ENCODE results near the gene MORN1. TPM values are rescaled to one million over a fixed set of nuclear protein-coding genes. Genes with fewer than 3 reads are reported as not detected.

MORN1 gene
- total and polyA plus RNA-seq, 8 donors: 4.7 to 9.3 (median 5.3) TPM

DNA sequence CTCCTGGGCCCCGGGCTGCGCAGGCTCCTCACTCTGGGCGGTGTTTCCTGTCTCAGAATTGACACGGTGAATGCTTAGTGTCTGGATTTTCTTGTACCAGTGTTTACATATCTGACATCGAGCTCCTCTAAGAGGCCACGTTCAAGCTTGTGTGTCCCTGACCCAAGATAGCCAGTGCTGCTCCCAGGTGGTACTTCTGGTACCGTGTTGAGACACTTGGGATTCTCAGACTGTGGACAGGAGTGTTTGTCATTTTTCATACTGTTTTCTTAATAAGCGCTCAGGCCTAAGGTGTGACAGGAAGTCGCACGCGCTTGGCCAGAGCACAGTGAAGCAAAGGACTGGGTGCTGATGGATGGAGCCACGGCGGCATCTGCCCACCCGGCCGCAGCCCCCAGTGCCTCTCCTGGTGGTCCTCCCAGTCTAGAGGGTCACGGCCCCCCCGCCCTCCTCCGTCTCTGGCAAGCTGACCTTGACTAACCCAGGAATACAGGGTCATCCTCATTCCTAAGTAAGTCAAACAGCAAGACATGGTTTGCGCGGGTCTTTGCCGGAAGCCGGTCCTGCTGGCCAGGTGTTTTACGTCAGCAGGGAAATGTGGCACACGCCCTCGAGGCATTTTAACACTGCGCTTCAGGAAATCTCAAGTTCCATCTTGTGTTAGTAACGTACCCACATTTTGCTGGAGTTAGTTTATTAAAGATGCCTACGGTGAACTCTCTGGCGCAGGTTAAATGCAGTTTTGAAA, 13.0 kb upstream of the MORN1 start:
- TF ChIP-seq, protein P1, sequence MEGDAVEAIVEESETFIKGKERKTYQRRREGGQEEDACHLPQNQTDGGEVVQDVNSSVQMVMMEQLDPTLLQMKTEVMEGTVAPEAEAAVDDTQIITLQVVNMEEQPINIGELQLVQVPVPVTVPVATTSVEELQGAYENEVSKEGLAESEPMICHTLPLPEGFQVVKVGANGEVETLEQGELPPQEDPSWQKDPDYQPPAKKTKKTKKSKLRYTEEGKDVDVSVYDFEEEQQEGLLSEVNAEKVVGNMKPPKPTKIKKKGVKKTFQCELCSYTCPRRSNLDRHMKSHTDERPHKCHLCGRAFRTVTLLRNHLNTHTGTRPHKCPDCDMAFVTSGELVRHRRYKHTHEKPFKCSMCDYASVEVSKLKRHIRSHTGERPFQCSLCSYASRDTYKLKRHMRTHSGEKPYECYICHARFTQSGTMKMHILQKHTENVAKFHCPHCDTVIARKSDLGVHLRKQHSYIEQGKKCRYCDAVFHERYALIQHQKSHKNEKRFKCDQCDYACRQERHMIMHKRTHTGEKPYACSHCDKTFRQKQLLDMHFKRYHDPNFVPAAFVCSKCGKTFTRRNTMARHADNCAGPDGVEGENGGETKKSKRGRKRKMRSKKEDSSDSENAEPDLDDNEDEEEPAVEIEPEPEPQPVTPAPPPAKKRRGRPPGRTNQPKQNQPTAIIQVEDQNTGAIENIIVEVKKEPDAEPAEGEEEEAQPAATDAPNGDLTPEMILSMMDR (IDR thresholded peaks at IDR 0.05): no peak
- no peak for ATAC-seq
- Histone ChIP-seq H3K9me3 (no peaks in the 10 kb centered on the region), H3K27ac (no peak overlapping the region), H3K4me3 (no peak overlapping the region), H3K27me3 (no peaks in the 10 kb centered on the region), H3K4me1 (no peaks in the 10 kb centered on the region), H3K36me3 (peaks cover 6 to 51% (median 38%) of the 10 kb centered on the region in 3 donors)
- 85 to 87% methylated on average over 29 of the region's 29 CpGs for WGBS, 2 donors
- intact Hi-C loops (cut with DNase I): no loop called here
- no peak for FAIRE-seq
- peak in 3 of 6 donors; percentile 30 to 53 (median 52) for DNase-seq

DNA sequence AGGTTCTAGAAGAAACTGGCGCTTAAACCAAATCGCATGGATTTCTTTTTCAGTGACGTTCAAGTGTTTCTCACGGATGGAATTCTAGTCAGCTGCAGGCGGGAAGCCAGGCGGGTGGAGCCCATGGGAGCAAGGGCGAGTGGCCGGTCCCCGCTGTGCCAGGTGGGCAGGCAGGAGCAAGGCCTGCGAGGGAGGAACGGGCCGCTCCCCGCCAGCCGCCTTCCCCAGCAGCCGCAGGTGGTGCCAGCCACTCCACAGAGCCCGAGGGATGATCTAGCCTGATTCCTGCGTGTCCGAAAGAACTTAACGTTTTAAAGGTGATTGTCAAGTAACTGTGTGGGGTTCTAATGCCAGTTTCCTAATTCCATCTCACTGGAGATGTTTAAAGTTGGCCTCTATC, 11.9 kb upstream of the MORN1 start:
- H3K27ac ChIP-seq: no peak overlapping the region
- H3K27me3 ChIP-seq: no peaks in the 10 kb centered on the region
- peaks cover 6 to 59% (median 38%) of the 10 kb centered on the region in 3 donors for H3K36me3 ChIP-seq
- intact Hi-C loops (cut with DNase I): no loop called here
- WGBS, 2 donors: 85 to 87% methylated on average over 19 of the region's 19 CpGs
- H3K4me1 ChIP-seq: no peaks in the 10 kb centered on the region
- H3K9me3 ChIP-seq: no peaks in the 10 kb centered on the region
- H3K4me3 ChIP-seq: no peak overlapping the region
- DNase-seq: peak in 3 of 6 donors; percentile 38 to 57 (median 51)
- TF ChIP-seq, protein P1 (IDR thresholded peaks at IDR 0.05): no peak
- no peak for FAIRE-seq
- ATAC-seq: no peak

DNA sequence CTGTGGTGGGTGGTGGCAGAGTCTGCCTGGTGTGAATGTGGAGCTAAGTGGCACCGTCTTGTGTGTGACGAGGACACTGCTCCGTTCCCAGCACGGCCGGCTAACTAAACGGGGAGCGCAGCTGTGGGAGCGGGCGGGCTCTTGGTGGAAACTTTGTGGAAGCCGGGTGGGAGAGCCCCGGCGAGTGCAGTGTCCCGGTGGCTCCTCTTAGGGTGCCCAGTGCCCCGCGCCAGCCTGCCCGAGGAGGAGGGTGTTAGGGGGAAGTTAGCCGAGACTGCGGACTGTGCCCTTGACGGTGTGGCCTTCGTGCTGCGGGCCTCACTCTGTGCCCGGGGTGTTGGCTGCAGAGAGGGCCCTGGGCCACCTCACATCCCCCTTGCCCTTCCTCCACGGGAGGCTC, 11.1 kb upstream of the MORN1 start:
- 90 to 91% methylated on average over 23 of the region's 23 CpGs for WGBS, 2 donors
- peaks cover 6 to 67% (median 44%) of the 10 kb centered on the region in 3 donors for H3K36me3 ChIP-seq

DNA sequence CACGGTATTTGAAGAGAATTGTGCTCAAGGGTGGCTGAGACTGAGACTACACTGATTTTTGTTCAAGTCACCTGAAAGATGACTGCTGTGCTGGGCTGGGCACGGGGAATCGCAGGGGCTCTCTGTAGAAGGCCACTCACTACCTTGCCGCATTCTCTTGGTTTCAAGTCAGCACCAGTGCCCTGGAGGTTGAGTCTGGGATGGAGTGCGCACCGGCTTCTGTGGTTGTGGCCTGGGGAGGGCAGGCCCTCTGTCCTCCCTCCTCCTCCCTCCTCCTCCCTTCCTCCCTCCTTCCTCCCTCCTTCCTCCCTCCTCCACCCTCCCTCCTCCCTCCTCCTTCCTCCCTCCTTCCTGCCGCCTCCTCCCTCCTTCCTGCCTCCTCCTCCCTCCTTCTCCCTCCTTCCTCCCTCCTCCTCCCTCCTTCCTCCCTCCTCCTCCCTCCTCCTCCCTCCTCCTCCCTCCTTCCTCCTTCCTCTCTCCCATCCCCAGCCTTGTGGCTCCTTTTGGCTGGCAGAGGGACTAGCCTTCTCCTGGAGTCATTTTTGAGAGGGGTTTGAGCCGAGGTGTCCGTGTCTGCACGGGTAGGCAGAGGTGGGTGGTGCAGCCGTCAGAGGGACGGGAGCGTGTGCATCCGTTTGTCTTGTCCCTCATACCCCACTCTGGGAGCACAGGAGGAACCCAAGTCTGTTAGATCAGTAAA, 9.7 kb upstream of the MORN1 start:
- TF ChIP-seq, protein P1 (IDR thresholded peaks at IDR 0.05): no peak
- Histone ChIP-seq H3K9me3 (no peaks in the 10 kb centered on the region), H3K4me3 (no peak overlapping the region), H3K27me3 (no peaks in the 10 kb centered on the region), H3K27ac (no peak overlapping the region), H3K36me3 (peaks cover 6 to 75% (median 45%) of the 10 kb centered on the region in 3 donors), H3K4me1 (no peaks in the 10 kb centered on the region)
- WGBS, 2 donors: 88 to 92% methylated on average over 13 to 14 of the region's 14 CpGs
- peak in 2 of 6 donors; percentile 19 to 47 for DNase-seq
- FAIRE-seq: no peak
- intact Hi-C loops (cut with DNase I): no loop called here
- no peak for ATAC-seq

More for the DNA sequence above, 11.1 kb upstream of the MORN1 start:
- H3K4me1 ChIP-seq: no peaks in the 10 kb centered on the region
- ATAC-seq (no peak), FAIRE-seq (no peak), DNase-seq (peak in 3 of 6 donors; percentile 34 to 56 (median 44))
- H3K27me3 ChIP-seq: no peaks in the 10 kb centered on the region
- no peak overlapping the region for H3K27ac ChIP-seq
- intact Hi-C loops (cut with DNase I): no loop called here
- H3K9me3 ChIP-seq: no peaks in the 10 kb centered on the region
- TF ChIP-seq, protein P1 (IDR thresholded peaks at IDR 0.05): no peak
- no peak overlapping the region for H3K4me3 ChIP-seq

DNA sequence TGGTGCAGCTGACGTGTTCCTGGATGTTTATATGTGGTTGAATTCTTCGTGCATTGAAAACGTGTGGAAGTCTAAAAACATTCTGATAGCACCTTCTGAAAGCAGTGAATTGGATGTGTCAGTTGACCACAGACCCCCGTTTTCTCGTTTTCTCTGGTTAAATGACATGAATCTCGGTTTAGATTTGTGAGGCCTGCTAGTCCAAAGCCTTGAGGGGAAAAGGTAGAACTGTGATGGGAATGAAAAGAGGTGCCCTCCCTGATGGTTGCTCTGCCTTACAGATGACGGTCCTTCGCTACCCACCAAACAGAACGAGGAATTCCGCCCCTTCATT, 9.2 kb upstream of the MORN1 start:
- TF ChIP-seq, protein P1 (IDR thresholded peaks at IDR 0.05): no peak
- Histone ChIP-seq H3K9me3 (no peaks in the 10 kb centered on the region), H3K4me3 (no peak overlapping the region), H3K36me3 (peaks cover 6 to 80% (median 48%) of the 10 kb centered on the region in 3 donors), H3K4me1 (no peaks in the 10 kb centered on the region), H3K27ac (no peak overlapping the region), H3K27me3 (no peaks in the 10 kb centered on the region)
- ATAC-seq (no peak), DNase-seq (no peak), FAIRE-seq (no peak)
- intact Hi-C loops (cut with DNase I): no loop called here
- WGBS, 2 donors: 85 to 89% methylated on average over 10 of the region's 10 CpGs

All from pancreas (tissue), 10 donors.